HepG2 (cell line): Measurements from ENCODE around the gene LTB4R2. TPM values are rescaled to one million over a fixed set of nuclear protein-coding genes. Genes with fewer than 3 reads are reported as not detected.

Experiments used
- CHCHD3 ChIP-seq: sonication (generic); formaldehyde crosslinking; IDR thresholded peaks from 2 replicates; pipeline ENCODE4 v1.8.0; 2022; ENCODE audit warnings: mild to moderate bottlenecking, missing genetic modification reagents, moderate library complexity
- CTCF ChIP-seq: sonication (generic); formaldehyde crosslinking; IDR thresholded peaks from 2 replicates; pipeline ENCODE4 v1.5.0; 2020; ENCODE audit warnings: mild to moderate bottlenecking, missing genetic modification reagents, moderate library complexity
- EEA1 ChIP-seq: sonication (generic); formaldehyde crosslinking; IDR thresholded peaks from 2 replicates; pipeline ENCODE4 v1.5.1; 2020; ENCODE audit warnings: mild to moderate bottlenecking, missing genetic modification reagents, borderline replicate concordance
- FOXJ3 ChIP-seq: sonication (generic); formaldehyde crosslinking; IDR thresholded peaks from 2 replicates; pipeline ENCODE4 v1.4.0; 2020; ENCODE audit warnings: missing genetic modification reagents, mild to moderate bottlenecking, borderline replicate concordance
- HIC2 ChIP-seq: sonication (generic); formaldehyde crosslinking; IDR thresholded peaks from 2 replicates; pipeline ENCODE4 v1.9.0; 2022; ENCODE audit warnings: low read depth, missing genetic modification reagents
- IKZF1 ChIP-seq: fragments of 450-650 bp; IDR thresholded peaks from 2 replicates; pipeline ENCODE4 v1.7.1; 2016
- MEIS1 ChIP-seq: sonication (generic); formaldehyde crosslinking; IDR thresholded peaks from 2 replicates; pipeline ENCODE4 v1.9.0; 2021; ENCODE audit warnings: mild to moderate bottlenecking, missing genetic modification reagents, moderate library complexity, borderline replicate concordance
- MXD3 ChIP-seq: IDR thresholded peaks from 2 replicates; pipeline ENCODE4 v1.6.1; 2016; ENCODE audit warnings: mild to moderate bottlenecking, missing biosample characterization, missing genetic modification reagents
- PITX1 ChIP-seq: sonication (generic); formaldehyde crosslinking; IDR thresholded peaks from 2 replicates; pipeline ENCODE4 v1.5.1; 2020; ENCODE audit warnings: mild to moderate bottlenecking, missing genetic modification reagents
- ZNF576 ChIP-seq: sonication (generic); formaldehyde crosslinking; IDR thresholded peaks from 2 replicates; pipeline ENCODE4 v1.4.0; 2020; ENCODE audit warnings: mild to moderate bottlenecking, missing genetic modification reagents
- polyA plus RNA-seq, 8 experiments: library from polyadenylated mRNA; depleted of rRNA in 3 of 8; stranded (reverse) in 7 of 8; unstranded in 1 of 8; fragments of >200 nt; fragmentation: Illumina TruSeq in 4 of 8; extraction: Trizol in 4 of 8; gene quantifications; 2 replicates each; pipeline versions ENCODE4 v1.2.1 to v1.2.3, GENCODE V29; 2011 to 2016; ENCODE audit warnings: low read depth in 4 of 8, missing spikeins in 1 of 8, mixed read lengths in 1 of 8; ENCODE audit not compliant: insufficient read depth in 1 of 8
- total RNA-seq, 5 experiments: library from RNA; depleted of rRNA; stranded (reverse); fragments of >200 nt; fragmentation: Illumina TruSeq; extraction: Trizol; gene quantifications; 2 replicates each; pipeline ENCODE4 v1.2.3, GENCODE V29; 2016; ENCODE audit warnings: low read depth in 1 of 5

The LTB4R2 gene
- total and polyA plus RNA-seq, 2 of the 13 experiments (the other 11 are each of a cell fraction or from before 2014, with no cell fraction given) = 3.9 to 6.9 TPM

GRCh38 chr14:24262821-24263733 is 46.9 kb upstream of the LTB4R2 start, which contains the start of gene TGM1 (continued):
- TF ChIP-seq CHCHD3 (CRISPR knock-in tag) = no peak
- TF ChIP-seq MEIS1 (CRISPR knock-in tag) = 0 out of 2 replicates have a peak, but pooled peaks have one; percentile 33
- TF ChIP-seq IKZF1 = 0 out of 2 replicates have a peak, but pooled peaks have one; percentile 43
- TF ChIP-seq CTCF (CRISPR knock-in tag) = no peak
- TF ChIP-seq EEA1 (CRISPR knock-in tag) = 0 out of 2 replicates have a peak, but pooled peaks have one; percentile 67
- TF ChIP-seq MXD3 (CRISPR knock-in tag) = 0 out of 2 replicates have a peak, but pooled peaks have one; percentile 23
- TF ChIP-seq PITX1 (CRISPR knock-in tag) = no peak
- TF ChIP-seq FOXJ3 (CRISPR knock-in tag) = no peak
- no peak for TF ChIP-seq HIC2 (CRISPR knock-in tag)
- TF ChIP-seq ZNF576 (CRISPR knock-in tag) = no peak
- TF ChIP-seq, all 625 proteins: peak for 7
